Suppressor macrophage (primary cell): Measurements from ENCODE around the gene TCERG1L.
"Not testable (repeated sequence)": the region's sequence is repeated elsewhere in the genome, so short reads cannot be mapped to it uniquely, and the experiment has no call there.

Source experiments
- DNase-seq, 4 experiments: peaks; one replicate each; pipeline ENCODE4 v3.0.0-alpha.2; 2020 to 2022

Gene TCERG1L

GRCh38 chr10:131119626-131120355 is 191.7 kb downstream of the TCERG1L start:
- no peak for DNase-seq

DNA sequence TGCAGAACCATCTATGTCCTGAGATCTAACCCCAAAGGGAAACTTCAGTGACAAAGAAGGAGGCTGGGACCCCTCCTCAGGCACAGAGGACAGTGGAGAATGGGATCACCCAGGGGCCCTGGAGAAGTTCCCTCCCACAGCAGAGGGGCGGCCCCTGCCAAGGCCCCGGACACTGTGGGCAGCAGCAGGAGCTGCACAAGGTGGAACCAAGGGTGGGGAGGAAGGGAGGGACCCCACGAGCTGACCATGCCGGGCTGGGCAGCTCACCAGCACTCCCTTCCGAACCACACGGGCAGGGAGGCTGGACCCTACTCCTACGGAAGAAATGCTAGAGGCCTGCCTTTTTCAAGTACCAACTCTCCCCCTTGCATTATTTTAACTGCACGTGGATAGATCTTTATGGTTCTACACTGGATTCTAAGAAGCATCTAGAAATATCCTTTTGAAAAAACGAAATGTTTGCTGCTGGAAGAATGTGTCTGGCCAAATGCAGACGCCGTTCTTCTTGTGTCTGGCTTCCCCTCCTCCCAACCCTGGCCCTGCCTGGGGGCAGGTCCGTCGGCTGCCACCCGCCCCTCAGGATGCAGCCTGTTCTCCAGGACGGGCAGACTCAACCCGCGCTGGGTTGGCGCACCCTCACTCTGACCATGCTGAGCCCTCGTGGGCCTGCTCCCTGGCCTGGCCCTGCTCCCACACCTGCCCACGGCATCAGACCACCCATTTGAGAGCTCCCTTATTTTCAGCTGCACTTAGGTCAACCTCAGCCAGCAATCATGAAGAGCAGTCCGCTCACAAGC is 193.9 kb downstream of the TCERG1L start:
- no peak for DNase-seq

- no peak for DNase-seq
Measured at GRCh38 chr10:131116991-131117375, 194.5 kb downstream of the TCERG1L start.

DNA sequence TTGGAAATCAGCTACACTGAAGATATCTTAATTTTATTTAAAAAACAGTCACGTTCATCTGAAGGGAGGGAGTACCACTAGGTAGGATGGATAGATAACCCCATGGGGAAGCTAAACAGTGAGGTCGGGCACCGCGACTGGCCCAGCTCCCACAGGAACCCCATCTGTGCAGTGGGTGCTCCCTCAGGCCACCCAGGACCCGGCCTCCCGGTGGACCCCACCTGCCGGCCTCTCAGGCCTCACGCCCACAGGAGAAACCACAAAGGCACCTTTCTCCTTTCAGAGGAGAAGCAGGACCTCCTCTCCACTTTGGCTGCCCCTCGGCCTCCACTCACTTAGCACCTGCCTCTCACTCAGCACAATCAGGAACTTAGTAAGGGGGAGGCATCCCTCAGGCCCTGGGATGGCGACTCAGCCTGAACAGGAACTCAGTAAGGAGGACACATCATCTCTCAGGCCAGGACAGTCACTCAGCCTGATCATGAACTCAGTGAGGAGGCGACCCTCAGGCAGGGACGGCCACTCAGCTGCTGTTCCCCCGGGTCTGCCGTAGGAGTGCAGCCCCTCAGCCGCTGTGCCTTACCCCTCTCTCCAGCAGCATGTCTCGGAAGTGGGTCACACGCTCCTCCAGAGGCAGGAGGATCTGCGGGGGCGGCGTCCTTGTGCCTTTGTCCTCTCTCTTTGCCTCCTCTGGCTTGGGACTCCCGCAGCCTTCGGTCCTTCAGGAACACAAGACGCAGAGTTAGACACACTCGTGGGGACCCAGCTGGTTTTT is 195.1 kb downstream of the TCERG1L start:
- peak in 1 of 4 experiments; percentile 1 for DNase-seq

- no peak for DNase-seq
Measured at GRCh38 chr10:131115801-131116200, 195.7 kb downstream of the TCERG1L start.

DNA sequence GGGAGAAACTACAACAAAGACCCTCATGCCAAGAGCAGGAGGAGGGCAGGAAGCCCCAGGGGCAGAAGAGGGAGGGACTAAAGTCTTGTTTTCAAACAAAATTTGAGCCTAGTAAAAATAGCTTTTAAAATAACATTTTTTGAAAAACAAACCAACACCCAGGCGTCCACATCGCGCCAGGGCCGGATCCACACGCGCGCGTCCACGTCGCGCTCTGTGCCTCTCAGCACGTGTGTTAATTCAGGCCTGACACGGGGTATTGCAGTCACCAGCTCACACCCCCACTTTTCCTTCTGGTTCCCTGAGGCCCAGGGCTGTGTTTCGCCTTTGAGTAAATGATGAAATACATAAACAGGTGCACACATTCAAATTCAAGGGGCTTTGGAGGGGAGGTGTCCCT is 196.2 kb downstream of the TCERG1L start:
- no peak for DNase-seq

GRCh38 chr10:131114846-131115245 is 196.7 kb downstream of the TCERG1L start:
- DNase-seq = no peak

- no peak for DNase-seq
Measured at GRCh38 chr10:131113709-131114291, 197.7 kb downstream of the TCERG1L start.

- DNase-seq = no peak
Measured at GRCh38 chr10:131113165-131113564, 198.4 kb downstream of the TCERG1L start.

- DNase-seq = no peak
Measured at GRCh38 chr10:131112691-131113090, 198.8 kb downstream of the TCERG1L start.

DNA sequence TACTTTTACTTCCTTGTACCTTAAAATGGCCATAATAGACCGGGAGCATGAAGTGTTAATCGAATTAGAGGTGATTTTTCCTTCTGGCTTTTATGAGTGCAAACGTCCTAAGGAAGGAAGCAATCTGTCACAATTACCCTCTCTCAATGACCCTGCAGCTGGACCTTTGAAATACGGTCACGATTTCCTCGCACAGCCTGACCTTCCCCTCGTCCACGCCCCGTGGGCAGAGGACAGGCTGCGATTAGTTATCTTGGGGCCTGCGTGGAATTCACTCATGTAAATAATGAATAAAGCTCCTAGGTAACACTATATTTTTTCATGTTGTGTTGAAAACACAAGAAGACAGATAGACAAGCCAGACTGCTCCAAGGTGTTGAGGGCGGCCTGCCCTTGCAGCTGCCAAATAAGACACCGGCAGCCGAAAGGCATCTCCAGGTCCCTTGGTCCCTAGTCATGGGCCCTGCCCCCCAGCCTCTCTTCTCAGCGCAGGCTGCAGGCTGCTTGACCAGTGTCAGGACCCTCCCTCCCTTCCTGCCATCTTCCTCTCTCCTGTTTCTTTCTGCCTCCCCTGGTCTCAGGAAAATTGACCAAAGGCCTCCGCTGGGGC is 199.9 kb downstream of the TCERG1L start:
- no peak for DNase-seq

DNA sequence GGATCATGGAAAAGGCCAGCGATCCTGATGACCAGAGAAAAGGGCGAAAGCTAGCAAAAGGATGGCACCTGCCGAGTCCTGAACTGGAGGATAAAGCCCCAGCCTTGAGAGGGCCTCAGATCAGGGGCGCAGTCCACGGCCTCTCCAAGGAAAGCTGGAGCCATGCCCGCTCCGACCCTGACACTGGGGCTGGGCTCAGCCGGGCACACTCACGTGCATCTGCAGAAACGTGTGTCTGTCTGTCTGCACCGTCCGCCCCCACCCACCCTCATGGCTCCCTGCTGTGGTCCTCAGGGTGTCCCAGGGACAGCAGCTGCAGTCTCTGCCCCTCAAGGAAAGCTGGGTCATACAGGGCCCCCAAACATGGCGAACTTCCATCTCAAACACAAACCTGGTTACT is 200.5 kb downstream of the TCERG1L start:
- DNase-seq = no peak

- DNase-seq = no peak
Measured at GRCh38 chr10:131110241-131110783, 201.2 kb downstream of the TCERG1L start.

GRCh38 chr10:131109726-131110125 is 201.8 kb downstream of the TCERG1L start:
- no peak for DNase-seq

DNA sequence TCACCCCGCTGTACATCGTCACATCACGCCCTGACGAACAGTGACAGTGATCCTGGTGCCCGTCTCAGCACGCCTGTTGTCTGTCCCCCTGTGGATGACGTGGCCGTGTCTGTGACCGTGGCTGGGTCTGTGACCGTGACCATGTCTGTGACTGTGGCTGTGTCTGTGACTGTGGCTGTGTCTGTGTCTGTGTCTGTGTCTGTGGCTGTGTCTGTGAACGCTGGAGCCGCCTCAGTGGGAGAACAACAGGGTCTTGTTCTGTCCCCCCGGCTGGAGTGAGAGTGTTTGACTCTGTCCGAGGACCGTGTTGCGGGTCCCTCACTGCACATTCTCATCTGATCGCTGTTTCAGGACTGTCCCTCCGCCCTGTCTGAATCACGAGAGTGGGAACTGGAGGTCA is 202.2 kb downstream of the TCERG1L start:
- DNase-seq = no peak

DNA sequence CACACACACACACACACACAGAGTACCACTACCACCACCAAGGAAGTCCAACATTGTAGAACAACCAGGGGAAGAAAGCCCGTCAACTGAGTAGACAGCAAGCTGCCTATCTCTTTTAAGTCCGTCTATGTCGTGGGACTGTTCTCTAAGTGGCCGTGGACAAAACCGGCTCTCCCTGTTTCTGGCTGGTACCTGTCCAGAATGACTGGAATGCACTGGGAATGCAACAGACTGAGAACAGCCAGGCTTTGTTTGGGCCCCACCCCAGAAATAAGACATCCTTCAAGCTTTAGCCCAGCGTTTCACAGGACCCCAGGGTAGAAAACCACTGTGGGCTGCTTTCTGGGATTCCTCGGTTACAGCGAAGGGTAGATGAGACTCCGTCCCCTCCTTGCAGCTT is 203.6 kb downstream of the TCERG1L start:
- DNase-seq = no peak

DNA sequence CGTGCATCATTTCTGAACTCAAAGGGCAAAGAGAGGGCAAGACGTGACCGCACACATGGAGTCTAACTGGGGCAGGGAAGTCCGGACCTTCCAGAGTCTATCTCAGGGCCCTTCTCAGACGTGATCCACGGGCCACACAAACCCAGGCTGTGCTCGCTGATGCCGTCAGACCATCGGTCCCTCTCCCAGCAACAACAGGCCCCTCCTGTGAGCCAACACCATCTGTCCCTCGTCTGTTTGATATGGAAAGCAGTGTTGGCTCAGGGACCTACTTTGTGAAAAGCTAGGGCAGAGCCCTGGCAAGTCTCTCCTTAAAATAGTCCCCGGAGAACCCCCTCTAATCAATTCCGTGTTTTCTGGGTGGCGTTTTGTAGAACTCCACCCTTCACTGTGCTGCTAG is 208.8 kb downstream of the TCERG1L start:
- no peak for DNase-seq

GRCh38 chr10:131102147-131102546 is 209.4 kb downstream of the TCERG1L start:
- no peak for DNase-seq

- DNase-seq = not testable (repeated sequence)
Measured at GRCh38 chr10:131100418-131101410, 210.8 kb downstream of the TCERG1L start.

GRCh38 chr10:131099028-131099726 is 212.3 kb downstream of the TCERG1L start:
- DNase-seq = no peak
